ENCODE data around the gene ENOX1.

Gene ENOX1

DNA sequence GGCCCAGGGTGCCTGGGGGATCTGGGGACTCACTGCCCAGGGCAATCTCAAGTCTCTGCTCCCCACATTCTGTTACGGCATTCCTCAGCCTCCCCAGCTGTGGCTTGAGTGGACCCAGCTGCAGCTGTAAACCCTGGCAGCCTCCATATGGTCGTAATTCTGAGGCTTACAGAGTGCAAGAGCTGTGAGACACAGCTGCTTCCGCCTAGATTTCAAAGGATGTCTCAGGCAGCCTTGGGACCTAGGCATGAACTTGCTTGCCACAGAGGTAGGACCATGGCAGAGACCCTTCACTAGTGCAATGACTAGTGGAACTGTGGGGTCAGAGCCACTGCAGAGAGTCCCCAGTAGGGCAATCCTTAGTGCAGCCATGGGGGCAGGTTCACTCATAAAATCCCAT is 297.5 kb downstream of the ENOX1 start:
- no peak overlapping the region for H3K4me3 Mint-ChIP-seq
- H3K27ac Mint-ChIP-seq = no peak overlapping the region

DNA sequence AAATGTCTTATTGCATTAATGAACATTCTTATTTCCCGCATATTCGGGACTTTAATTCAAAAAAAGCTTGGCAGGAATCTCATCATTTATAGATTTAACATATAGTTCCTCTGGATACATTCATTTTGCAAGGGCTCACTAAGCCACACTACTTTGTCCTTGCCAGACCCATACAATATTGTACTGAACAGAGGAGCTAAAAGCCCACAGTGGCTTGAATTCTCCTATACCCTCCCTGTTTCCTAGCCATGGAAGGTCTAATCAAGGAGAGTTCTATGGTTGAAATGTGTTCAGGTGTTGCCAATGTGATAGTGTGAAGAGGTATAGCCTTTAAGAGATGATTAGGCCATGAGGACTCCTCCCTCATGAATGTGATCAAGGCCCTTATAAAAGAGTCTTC is 298.9 kb downstream of the ENOX1 start:
- Mint-ChIP-seq H3K9me3 (peaks cover 3% of the 10 kb centered on the region), H3K36me3 (ENCODE audit: low read depth) (no peaks in the 10 kb centered on the region), H3K27ac (no peak overlapping the region), H3K4me1 (no peaks in the 10 kb centered on the region), H3K4me3 (no peak overlapping the region), H3K27me3 (ENCODE audit: low read depth) (no peaks in the 10 kb centered on the region)
- TF ChIP-seq, protein P1, sequence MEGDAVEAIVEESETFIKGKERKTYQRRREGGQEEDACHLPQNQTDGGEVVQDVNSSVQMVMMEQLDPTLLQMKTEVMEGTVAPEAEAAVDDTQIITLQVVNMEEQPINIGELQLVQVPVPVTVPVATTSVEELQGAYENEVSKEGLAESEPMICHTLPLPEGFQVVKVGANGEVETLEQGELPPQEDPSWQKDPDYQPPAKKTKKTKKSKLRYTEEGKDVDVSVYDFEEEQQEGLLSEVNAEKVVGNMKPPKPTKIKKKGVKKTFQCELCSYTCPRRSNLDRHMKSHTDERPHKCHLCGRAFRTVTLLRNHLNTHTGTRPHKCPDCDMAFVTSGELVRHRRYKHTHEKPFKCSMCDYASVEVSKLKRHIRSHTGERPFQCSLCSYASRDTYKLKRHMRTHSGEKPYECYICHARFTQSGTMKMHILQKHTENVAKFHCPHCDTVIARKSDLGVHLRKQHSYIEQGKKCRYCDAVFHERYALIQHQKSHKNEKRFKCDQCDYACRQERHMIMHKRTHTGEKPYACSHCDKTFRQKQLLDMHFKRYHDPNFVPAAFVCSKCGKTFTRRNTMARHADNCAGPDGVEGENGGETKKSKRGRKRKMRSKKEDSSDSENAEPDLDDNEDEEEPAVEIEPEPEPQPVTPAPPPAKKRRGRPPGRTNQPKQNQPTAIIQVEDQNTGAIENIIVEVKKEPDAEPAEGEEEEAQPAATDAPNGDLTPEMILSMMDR (IDR thresholded peaks at IDR 0.05; ENCODE audit: unreplicated experiment in 3 of 3) = no peak

More for the DNA sequence above, 297.5 kb downstream of the ENOX1 start:
- no peaks in the 10 kb centered on the region for H3K27me3 Mint-ChIP-seq (ENCODE audit: low read depth)
- TF ChIP-seq, protein P1 (IDR thresholded peaks at IDR 0.05; ENCODE audit: unreplicated experiment in 3 of 3) = no peak
- peaks cover 3% of the 10 kb centered on the region for H3K9me3 Mint-ChIP-seq
- no peaks in the 10 kb centered on the region for H3K4me1 Mint-ChIP-seq
- no peaks in the 10 kb centered on the region for H3K36me3 Mint-ChIP-seq (ENCODE audit: low read depth)

DNA sequence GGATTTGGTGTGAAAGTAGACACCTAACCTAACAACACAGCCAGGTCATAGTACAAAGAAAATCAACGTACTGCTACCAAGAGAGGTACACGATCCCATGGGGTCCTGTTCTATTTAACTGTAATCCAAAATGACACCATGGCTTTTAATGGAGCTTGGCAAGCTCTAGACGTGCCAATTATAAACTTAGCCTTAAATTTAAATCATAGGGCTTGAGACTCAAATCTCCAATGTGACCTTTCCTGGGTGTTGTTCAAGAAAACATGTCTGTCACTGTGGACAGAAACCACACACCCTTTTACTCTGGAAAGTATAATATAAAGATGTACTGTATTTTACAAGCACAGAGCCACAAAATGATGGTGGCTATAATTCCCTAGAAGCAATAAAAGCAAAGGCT is 299.3 kb downstream of the ENOX1 start:
- Mint-ChIP-seq H3K4me1 (no peaks in the 10 kb centered on the region), H3K27ac (no peak overlapping the region), H3K4me3 (no peak overlapping the region), H3K36me3 (ENCODE audit: low read depth) (no peaks in the 10 kb centered on the region), H3K9me3 (peaks cover 3% of the 10 kb centered on the region), H3K27me3 (ENCODE audit: low read depth) (no peaks in the 10 kb centered on the region)
- TF ChIP-seq, protein P1 (IDR thresholded peaks at IDR 0.05; ENCODE audit: unreplicated experiment in 3 of 3) = no peak

DNA sequence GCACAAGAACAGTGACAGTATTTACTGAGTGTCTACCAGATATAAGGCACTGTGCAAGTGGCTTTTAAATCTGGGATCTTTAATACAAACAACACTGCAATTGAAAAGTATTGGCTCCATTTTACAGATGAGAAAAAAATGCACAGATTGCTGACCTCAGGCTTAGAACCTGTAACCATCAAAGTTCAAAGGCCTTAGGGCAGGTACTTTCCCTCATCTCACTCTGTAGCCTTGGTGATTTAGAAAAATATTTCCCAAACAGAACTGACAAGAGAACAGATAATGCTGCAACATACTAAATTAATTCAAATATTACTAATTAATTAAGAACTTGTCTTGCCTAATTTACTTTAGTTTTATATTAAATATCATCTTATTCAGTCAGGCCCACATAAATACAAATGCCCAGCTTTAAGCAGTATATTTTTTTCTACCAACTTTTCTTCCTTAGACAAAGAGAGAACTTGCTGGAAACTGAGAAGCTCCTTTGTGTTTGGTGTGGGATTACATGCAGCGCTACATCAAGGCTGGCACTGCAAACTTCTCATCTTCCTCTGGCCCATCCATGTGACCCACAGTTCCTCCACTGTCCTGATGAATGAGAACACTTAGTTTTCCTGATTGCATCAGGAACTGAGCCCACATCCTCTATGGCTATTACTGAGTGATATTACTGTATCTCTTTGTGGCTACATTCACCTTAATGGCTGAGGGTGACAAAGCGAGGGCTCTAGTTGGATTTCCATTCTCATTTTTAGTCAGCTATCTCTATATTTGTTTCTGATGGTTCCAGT is 302.1 kb downstream of the ENOX1 start:
- H3K4me1 Mint-ChIP-seq = no peaks in the 10 kb centered on the region
- H3K9me3 Mint-ChIP-seq = no peaks in the 10 kb centered on the region
- TF ChIP-seq, protein P1 (IDR thresholded peaks at IDR 0.05; ENCODE audit: unreplicated experiment in 3 of 3) = no peak
- no peak overlapping the region for H3K4me3 Mint-ChIP-seq
- no peaks in the 10 kb centered on the region for H3K36me3 Mint-ChIP-seq (ENCODE audit: low read depth)
- H3K27ac Mint-ChIP-seq = no peak overlapping the region
- no peaks in the 10 kb centered on the region for H3K27me3 Mint-ChIP-seq (ENCODE audit: low read depth)

DNA sequence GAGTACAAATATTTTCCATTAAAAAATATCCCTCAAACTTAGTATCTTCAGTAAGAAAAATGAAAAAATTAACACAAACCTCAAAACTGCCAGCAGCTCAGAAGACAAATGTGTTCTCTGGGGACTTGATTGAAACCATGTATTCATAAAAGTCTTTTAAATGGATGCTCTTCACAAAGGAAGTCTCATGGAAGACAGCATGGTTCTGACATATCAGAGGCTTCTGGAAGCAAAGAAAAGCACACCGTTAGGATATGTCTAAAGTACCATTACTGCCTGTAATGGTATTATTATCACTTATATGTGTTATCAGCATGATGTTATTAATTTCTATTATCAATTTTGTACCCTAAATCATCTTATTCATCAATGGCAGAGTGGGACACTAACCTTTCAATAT is 302.8 kb downstream of the ENOX1 start:
- TF ChIP-seq, protein P1 (IDR thresholded peaks at IDR 0.05; ENCODE audit: unreplicated experiment in 3 of 3) = no peak
- Mint-ChIP-seq H3K4me3 (no peak overlapping the region), H3K27ac (no peak overlapping the region), H3K27me3 (ENCODE audit: low read depth) (no peaks in the 10 kb centered on the region), H3K36me3 (ENCODE audit: low read depth) (no peaks in the 10 kb centered on the region), H3K9me3 (no peaks in the 10 kb centered on the region), H3K4me1 (no peaks in the 10 kb centered on the region)

DNA sequence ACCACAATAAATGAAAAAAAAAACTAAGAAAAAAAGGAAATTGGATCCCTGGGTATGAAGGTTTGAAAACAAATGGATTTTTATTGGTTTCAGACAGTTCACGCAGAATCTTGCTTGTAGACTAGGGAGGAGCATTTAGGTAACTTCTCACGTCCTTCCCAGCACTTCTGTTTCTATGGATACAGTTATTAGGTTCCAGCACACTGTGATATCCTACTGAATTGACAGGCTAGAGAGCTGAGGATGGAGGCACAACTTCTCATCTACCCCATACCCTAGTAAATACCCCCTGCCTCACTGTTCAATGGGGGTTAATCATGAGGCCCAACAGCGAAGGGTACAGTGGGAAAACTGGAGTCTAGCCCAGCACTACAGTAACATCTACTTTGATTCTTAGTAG is 304.1 kb downstream of the ENOX1 start:
- Mint-ChIP-seq H3K27ac (no peak overlapping the region), H3K9me3 (no peaks in the 10 kb centered on the region), H3K4me1 (no peaks in the 10 kb centered on the region), H3K4me3 (no peak overlapping the region), H3K27me3 (ENCODE audit: low read depth) (no peaks in the 10 kb centered on the region), H3K36me3 (ENCODE audit: low read depth) (no peaks in the 10 kb centered on the region)
- TF ChIP-seq, protein P1 (IDR thresholded peaks at IDR 0.05; ENCODE audit: unreplicated experiment in 3 of 3) = no peak
